ENCODE data around the gene GSC2.

GRCh38 chr22:19139001-19139356 is 11.1 kb downstream of the GSC2 start:
- TF ChIP-seq NFE2L2 (IDR thresholded peaks at IDR 0.05; ENCODE audit: low read depth, low read length) (no peak), CTCF (conservative IDR thresholded peaks at IDR 0.05; ENCODE audit: low read depth, low read length) (no peak), FOS (IDR thresholded peaks at IDR 0.05; ENCODE audit: low read depth, low read length) (no peak), POLR2A (IDR thresholded peaks at IDR 0.05; ENCODE audit: low read depth, low read length) (no peak), RFX5 (IDR thresholded peaks at IDR 0.05; ENCODE audit: low read depth, low read length) (no peak), MAZ (IDR thresholded peaks at IDR 0.05; ENCODE audit: borderline replicate concordance, low read depth, low read length) (no peak), CHD1 (IDR thresholded peaks at IDR 0.05; ENCODE audit: low read depth, low read length) (no peak)
- TF ChIP-seq, protein P1, sequence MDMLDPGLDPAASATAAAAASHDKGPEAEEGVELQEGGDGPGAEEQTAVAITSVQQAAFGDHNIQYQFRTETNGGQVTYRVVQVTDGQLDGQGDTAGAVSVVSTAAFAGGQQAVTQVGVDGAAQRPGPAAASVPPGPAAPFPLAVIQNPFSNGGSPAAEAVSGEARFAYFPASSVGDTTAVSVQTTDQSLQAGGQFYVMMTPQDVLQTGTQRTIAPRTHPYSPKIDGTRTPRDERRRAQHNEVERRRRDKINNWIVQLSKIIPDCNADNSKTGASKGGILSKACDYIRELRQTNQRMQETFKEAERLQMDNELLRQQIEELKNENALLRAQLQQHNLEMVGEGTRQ (IDR thresholded peaks at IDR 0.05; ENCODE audit: low read depth, low read length), result no peak

All from IMR-90 (cell line).